Brain microvascular endothelial cell (primary cell): ENCODE measurements around the gene BIRC6.

Experiments used
- DNase-seq: peaks from one replicate; pipeline ENCODE4 v3.0.0-alpha.2; 2020
- H3K27ac ChIP-seq: fragments of 250-450 bp; sonication (Bioruptor Pico); 2 replicates; pipeline ENCODE4 v1.5.1; 2020; ENCODE audit warnings: mild to moderate bottlenecking, moderate library complexity
- H3K27me3 ChIP-seq: fragments of 250-450 bp; sonication (Bioruptor Pico); replicated peaks from 2 replicates; pipeline ENCODE4 v1.5.1; 2020; ENCODE audit warnings: mild to moderate bottlenecking
- H3K36me3 ChIP-seq: fragments of 250-450 bp; sonication (Bioruptor Pico); replicated peaks from 2 replicates; pipeline ENCODE4 v1.5.1; 2020; ENCODE audit warnings: mild to moderate bottlenecking
- H3K4me3 ChIP-seq: 2 replicates; pipeline ENCODE4 v1.5.1; 2011; ENCODE audit warnings: low read depth, mild to moderate bottlenecking, control low read depth, low read length, moderate library complexity
- in situ Hi-C: cut with HindIII; loops from 2 replicates; pipeline ENCODE4 v1.10.0; 2017; ENCODE audit warnings: low sequenced_read_pairs, low pct_ligation_motif_present
- TF ChIP-seq, protein P1 (sequence below): IDR thresholded peaks from 2 replicates; pipeline ENCODE4 v1.5.1; 2011; ENCODE audit warnings: low read depth, mild to moderate bottlenecking, moderate library complexity, low read length, control low read depth, inconsistent platforms; ENCODE audit errors: missing control alignments

Gene BIRC6

GRCh38 chr2:32491346-32491745 lies 134.5 kb downstream of the BIRC6 start:
- Histone ChIP-seq H3K27ac (no peak overlapping the region), H3K36me3 (peaks cover 18% of the 10 kb centered on the region), H3K4me3 (no peak overlapping the region), H3K27me3 (no peaks in the 10 kb centered on the region)
- DNase-seq: no peak
- TF ChIP-seq, protein P1, sequence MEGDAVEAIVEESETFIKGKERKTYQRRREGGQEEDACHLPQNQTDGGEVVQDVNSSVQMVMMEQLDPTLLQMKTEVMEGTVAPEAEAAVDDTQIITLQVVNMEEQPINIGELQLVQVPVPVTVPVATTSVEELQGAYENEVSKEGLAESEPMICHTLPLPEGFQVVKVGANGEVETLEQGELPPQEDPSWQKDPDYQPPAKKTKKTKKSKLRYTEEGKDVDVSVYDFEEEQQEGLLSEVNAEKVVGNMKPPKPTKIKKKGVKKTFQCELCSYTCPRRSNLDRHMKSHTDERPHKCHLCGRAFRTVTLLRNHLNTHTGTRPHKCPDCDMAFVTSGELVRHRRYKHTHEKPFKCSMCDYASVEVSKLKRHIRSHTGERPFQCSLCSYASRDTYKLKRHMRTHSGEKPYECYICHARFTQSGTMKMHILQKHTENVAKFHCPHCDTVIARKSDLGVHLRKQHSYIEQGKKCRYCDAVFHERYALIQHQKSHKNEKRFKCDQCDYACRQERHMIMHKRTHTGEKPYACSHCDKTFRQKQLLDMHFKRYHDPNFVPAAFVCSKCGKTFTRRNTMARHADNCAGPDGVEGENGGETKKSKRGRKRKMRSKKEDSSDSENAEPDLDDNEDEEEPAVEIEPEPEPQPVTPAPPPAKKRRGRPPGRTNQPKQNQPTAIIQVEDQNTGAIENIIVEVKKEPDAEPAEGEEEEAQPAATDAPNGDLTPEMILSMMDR: no peak
- in situ Hi-C loops: no loop called here

DNA sequence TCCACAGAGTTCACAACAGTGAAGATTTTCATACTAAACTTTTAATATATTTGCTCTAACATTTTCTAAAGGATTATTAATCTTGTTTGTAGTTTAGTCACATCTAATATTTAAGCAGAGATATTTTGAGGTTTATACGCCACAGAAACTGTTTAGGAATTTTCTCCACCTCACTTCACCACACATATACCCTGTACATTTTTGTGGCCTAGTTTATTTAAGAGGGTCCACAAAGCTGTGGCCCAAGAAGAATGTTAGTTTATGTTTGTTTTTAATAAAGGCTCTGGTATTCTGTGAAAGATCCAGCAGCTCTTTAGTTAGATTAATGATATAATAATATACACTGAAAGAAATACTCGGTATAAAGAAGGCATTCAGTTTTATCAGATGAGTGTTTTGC lies 138.3 kb downstream of the BIRC6 start:
- TF ChIP-seq, protein P1: no peak
- no peaks in the 10 kb centered on the region for H3K27me3 ChIP-seq
- no peak overlapping the region for H3K4me3 ChIP-seq
- no peak overlapping the region for H3K27ac ChIP-seq
- DNase-seq: no peak
- in situ Hi-C loops: no loop called here
- H3K36me3 ChIP-seq: peaks cover 18% of the 10 kb centered on the region

DNA sequence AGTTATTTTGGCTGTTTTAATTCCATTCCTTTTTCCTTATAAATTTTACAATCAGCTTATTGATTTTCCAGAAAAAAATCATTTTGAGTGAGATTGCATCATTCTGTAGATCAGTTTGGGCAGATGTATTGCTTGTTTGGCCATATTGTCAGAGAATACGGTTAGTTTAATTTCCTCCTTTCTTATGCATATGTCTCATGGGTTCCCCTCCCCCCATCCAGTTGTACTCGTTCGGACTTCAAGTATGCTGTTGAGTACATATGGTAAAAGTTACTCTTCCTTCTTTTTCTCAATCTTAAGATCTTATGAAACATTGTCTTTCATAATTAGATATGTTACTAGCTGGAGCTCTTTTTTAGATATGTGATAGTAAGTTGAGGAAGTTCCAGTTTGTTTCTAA lies 139.8 kb downstream of the BIRC6 start:
- Histone ChIP-seq H3K27me3 (no peaks in the 10 kb centered on the region), H3K4me3 (no peak overlapping the region), H3K27ac (no peak overlapping the region), H3K36me3 (peaks cover 19% of the 10 kb centered on the region)
- in situ Hi-C loops: no loop called here
- TF ChIP-seq, protein P1: no peak
- no peak for DNase-seq

DNA sequence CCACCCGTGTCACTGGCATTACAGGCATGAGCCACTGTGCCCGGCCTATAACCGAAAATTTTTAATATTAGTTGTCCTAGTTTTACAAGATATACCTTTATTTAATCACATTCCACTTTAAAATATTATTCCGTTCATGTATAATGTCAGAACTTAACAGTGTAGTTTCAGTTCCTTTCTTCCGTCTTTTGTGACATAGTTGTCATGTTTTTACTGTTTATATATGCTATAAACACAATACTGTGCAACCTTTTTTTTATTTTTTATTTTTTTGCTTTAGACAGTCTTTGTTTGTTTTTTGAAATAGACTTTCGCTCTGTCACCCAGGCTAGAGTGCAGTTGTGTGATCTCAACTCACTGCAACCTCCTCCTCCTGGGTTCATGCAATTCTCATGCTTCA lies 141.5 kb downstream of the BIRC6 start:
- DNase-seq: no peak
- Histone ChIP-seq H3K27ac (no peak overlapping the region), H3K4me3 (no peak overlapping the region), H3K36me3 (peaks cover 24% of the 10 kb centered on the region), H3K27me3 (no peaks in the 10 kb centered on the region)
- TF ChIP-seq, protein P1: no peak
- in situ Hi-C loops: no loop called here

DNA sequence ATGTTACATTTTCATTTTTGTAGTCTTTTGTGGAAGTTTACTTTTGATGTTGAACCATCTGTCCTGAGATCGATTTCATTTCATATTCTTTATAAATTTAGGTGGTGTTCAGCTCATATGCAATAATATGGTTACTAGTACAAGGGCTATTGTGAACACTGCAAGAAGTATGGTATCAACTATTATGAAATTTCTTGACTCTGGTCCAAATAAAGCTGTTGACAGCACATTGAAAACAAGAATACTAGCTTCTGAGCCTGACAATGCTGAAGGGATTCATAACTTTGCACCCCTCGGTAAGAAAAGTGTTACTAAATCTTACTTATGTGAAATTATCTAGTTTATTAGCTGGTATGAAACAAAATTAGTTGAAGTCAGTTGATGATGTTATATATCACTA lies 146.1 kb downstream of the BIRC6 start:
- Histone ChIP-seq H3K27ac (no peak overlapping the region), H3K36me3 (peaks cover 29% of the 10 kb centered on the region), H3K4me3 (no peak overlapping the region), H3K27me3 (no peaks in the 10 kb centered on the region)
- in situ Hi-C loops: no loop called here
- DNase-seq: no peak
- TF ChIP-seq, protein P1: no peak

GRCh38 chr2:32504877-32505478 lies 148.2 kb downstream of the BIRC6 start:
- TF ChIP-seq, protein P1: no peak
- no peak overlapping the region for H3K4me3 ChIP-seq
- H3K27ac ChIP-seq: no peak overlapping the region
- in situ Hi-C loops: no loop called here
- DNase-seq: no peak
- peaks cover 34% of the 10 kb centered on the region for H3K36me3 ChIP-seq
- H3K27me3 ChIP-seq: no peaks in the 10 kb centered on the region
